Articular chondrocyte of knee joint (primary cell): ENCODE measurements around the gene CARNS1. TPM values are rescaled to one million over a fixed set of nuclear protein-coding genes. Genes with fewer than 3 reads are reported as not detected.

Experiments used
- small RNA-seq: library from RNA; depleted of rRNA; stranded (forward); fragments of <200 nt; gene quantifications from one replicate; pipeline ENCODE3, GENCODE V24; 2012
- total RNA-seq: library from RNA; depleted of rRNA; stranded (reverse); fragments of >200 nt; gene quantifications from 2 replicates; pipeline ENCODE4 v1.2.3, GENCODE V29; 2012

The CARNS1 gene, protein sequence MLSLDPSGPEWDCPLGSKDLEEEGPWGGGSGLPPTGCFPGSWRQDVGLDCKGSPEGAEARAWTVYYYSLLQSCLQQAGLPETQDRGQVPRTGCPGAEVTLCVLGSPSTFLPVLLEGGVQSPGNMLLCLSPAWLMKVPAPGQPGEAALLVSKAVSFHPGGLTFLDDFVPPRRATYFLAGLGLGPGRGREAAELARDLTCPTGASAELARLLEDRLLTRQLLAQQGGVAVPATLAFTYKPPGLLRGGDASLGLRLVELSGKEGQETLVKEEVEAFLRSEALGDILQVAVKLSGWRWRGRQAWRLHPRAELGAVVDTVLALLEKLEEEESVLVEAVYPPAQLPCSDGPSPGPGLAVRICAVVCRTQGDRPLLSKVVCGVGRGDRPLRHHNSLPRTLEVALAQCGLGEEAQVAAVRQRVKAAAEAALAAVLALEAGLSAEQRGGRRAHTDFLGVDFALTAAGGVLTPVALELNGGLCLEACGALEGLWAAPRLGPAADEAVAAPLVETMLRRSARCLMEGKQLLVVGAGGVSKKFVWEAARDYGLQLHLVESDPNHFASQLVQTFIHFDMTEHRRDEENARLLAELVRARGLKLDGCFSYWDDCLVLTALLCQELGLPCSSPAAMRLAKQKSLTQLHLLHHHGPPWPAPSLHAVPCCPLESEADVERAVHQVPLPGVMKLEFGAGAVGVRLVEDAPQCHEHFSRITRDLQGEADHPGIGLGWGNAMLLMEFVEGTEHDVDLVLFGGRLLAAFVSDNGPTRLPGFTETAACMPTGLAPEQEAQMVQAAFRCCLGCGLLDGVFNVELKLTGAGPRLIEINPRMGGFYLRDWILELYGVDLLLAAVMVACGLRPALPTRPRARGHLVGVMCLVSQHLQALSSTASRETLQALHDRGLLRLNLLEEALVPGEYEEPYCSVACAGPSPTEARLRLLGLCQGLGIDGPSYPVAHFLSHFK
- total RNA-seq = 0.97 and 1.2 TPM in 2 replicates

DNA sequence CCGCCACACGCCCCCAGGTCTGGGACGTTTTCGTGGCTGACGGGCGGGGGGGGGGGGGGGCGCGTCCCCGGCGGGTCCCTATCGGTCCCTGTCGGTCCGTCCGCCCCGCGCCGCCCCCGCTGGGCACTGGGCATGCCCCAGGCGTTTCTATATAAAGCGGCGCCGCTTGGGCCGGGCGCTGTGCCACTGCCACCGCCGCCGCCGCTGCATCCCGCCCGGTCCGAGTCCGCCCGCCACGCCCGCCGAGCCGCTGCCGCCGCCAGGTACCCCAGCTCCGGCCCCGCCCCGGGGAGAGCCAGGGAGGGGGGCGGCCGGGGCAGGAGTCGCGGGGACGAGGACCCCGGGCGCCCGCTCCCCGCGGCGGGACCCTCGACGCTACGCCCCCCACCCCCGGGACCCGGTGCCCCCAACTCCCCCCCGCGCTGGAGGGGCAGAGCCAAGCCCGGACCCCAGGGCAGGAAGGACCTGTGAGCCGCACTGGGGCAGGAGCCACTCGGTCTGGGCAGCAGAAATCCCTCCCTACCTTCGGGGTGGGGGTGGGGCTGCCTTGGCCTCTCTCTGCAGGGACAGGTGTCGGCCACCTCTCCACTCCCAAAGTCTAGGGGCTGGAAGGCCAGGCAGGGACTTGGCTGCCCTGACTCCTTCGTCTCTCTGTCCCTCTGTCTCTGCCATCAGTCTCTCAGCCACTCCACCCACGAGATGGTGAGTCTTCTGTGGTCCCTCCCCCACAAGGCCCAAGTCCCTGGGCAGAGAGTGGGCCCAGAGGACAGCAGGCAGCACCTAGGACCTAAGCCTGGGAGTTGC, at the start of gene CARNS1:
Gene CARNS1 (plus strand): TSS at position 178 of the 804 bp plus-strand sequence. CDS start 522 bp downstream, at position 700.

DNA sequence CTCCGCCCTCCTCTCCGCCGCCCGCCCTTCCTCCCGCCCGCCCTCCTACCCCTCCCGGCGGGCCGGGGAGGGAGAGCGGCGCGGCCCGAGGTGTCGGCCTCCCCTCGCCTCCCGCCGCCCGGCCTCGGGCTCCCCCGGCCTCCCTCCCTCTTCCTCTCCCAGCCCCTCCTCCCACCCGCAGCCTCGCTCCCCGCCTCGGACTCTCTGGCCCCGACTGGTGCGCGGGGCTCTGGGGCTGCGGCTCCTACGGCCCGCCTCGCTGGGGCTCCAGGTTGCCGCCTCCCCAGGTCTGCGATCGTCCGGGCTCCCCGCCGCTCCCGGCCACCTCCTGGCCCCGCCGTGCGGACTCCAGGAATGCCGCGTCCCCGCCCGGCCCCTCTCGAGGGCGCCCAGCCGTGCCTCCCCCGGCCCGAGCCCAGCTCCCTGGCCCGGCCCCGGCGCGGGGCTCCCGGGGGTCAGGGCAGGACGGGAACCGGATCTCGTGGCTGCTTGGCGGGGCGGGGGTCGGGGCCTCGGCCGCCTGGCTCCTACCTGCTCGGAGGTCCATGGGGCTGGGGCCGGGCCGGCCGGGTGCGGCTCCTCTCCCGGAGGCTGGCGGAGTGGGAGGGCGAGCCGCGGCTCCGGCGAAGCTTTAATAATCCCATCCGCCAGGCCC, 42.4 kb upstream of the CARNS1 start, which contains the start of gene CLCF1:
Gene CLCF1 (minus strand): TSS at position 606 of the 655 bp plus-strand sequence. CDS start 59 bp downstream, at position 547.

DNA sequence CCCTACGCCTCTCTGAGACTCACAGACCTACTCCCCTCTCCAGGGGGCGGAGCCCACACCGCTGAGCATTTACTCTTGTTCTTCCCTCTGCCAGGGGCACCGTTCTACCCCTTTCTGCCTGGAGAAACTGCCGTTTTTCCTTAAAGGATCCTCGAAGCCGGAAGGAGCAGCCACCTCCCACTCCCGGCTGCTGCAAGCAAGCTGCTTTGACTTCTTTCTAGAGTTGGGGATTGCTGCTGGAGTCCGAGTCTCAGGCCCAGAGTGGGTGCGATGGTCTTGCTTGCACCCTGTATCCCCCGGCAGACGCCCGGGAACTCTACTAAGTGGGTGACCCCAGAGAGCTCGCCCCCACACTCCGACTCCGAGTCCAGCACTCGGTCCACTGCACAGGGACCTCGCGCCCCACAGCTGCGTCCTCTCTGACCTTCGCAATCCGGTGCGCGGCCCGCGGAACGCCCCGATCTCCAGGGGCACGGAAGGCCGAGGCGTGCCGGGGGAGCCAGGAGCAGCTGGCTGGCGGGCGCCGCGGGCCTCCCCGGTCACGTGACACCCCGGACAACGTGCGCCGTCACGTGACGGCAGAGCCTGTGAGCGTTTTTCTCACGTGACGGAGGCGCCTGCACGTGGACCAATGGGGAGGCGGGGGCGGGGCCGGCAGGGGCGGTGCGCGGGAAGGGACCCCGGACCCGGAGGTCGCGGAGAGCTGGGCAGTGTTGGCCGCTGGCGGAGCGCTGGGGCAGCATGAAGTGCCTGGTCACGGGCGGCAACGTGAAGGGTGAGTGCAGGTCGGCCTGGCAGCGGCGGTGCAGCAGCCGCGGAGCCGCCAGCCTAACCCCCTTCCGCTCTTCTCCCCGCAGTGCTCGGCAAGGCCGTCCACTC, 23.9 kb upstream of the CARNS1 start, which contains the start of gene RAD9A:
Gene RAD9A (plus strand): TSS at position 683 of the 879 bp plus-strand sequence. CDS start 59 bp downstream, at position 742.

DNA sequence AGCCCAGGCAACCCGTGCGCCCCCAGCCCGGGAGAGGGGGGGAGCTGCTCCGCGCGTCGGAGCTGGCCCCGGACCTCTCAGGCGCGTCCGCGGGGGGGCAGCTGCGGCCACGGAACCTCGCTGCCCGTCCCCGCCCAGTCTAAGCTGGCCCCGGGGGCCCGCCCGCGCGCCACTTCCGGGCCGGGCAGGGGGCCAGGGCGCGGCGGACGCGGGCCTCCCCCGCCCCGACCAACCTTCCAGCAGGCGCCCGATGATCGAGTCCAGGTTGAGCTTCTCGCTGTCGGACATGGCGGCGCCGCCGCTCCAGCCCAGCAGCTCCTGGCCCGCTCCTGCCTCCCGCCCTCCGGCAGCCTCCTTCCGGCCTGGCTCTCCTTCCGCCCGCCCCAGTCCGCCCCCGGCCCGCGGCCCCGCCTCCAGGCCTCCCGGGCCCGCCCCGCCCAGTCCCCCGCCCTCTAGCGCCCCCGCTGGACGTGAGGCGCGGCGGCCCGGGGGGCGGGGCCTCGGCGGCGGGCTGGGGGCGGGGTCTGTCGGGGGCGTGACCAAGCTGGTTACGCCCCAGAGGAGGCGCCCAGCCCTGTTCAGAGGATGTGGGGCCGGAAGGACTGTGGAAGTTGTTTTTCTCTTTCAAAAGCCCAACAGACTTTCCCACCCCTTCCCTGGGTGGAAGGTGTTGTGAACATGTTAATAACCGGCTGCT, 13.8 kb upstream of the CARNS1 start, which contains the start of gene PPP1CA:
Gene PPP1CA (minus strand): TSS at position 364 of the 697 bp plus-strand sequence. CDS start 76 bp downstream, at position 288.

DNA sequence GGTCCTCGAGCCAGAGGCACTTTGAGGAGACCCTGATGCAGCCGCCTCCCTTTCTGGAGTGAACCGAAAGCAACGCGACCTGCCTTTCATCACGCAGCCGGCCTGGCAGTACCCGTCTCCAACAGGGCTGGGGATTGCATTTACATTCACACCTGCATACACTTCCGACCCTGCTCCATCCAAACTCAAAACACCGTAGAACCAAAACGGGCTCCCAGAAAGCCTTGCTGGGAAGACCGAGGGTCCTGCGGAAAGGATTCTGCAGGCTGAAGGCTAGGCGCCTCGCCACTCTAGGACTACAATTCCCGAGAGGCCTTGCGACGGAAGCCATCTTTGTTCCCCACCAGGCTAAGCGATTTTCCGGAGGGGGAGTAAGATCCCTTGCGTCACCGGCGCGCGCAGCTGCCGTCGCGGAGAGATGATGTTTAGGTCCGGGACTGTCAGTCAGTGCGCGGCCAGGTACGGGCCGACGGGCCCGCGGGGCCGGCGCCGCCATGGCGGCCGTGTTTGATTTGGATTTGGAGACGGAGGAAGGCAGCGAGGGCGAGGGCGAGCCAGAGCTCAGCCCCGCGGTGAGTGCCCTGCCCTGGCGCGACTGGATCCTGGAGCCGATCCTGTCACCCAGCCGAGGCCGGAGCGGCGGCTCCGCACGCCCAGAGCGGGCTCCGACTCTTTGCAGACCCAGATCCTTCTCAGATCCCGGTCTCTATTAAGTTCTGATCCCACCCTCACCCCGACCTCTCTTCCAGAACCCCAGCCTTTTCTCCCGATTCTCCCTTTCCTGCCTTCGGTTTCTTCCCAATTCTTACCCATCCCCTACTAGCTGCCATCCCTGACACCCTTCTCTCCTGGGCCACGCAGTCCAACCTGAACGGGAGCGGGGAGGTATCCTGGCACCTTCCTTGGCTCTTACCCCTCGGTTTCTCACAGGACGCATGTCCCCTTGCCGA, 12.8 kb downstream of the CARNS1 start, which contains the start of gene RPS6KB2:
Gene RPS6KB2 (plus strand): TSS at position 443 of the 950 bp plus-strand sequence. CDS start 52 bp downstream, at position 495.

DNA sequence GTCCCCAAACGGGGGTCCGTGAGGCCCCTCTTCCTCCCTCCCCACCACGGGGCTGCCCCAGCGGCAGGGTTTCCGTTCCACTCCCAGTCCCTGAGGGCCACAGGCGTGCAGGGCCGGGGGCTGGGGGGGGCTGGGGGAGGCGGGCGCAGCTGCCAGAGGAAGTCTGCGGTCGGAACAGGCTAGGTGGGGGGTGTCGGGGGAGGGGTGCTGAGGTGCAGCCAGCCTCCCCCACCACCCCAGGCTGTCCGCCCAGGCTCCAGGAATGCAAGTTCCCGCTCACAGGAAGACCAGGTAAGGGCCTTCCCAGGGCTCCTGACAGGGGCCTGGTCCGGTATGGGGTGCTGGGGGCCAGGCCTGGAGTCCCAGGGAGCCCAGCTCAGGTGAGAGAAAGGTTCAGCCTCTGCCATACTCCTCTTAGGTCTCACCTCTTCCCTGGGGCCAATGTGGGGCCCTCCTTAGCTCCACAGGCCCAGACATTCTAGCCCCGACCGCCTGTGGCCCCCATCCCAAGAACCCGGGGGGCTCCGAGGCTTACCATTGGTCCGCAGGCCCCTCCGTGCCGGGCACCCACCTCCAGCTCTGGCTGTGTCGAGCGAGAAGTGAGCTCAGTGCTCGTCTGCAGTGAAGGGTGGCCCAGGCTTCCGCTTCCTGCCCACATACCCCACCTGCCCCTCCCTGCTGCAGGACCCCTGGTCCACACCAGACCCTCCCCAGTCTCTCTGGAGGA, 21.8 kb downstream of the CARNS1 start, which contains the start of gene PTPRCAP:
Gene PTPRCAP (minus strand): TSS at position 601 of the 727 bp plus-strand sequence. CDS start 63 bp downstream, at position 538.

DNA sequence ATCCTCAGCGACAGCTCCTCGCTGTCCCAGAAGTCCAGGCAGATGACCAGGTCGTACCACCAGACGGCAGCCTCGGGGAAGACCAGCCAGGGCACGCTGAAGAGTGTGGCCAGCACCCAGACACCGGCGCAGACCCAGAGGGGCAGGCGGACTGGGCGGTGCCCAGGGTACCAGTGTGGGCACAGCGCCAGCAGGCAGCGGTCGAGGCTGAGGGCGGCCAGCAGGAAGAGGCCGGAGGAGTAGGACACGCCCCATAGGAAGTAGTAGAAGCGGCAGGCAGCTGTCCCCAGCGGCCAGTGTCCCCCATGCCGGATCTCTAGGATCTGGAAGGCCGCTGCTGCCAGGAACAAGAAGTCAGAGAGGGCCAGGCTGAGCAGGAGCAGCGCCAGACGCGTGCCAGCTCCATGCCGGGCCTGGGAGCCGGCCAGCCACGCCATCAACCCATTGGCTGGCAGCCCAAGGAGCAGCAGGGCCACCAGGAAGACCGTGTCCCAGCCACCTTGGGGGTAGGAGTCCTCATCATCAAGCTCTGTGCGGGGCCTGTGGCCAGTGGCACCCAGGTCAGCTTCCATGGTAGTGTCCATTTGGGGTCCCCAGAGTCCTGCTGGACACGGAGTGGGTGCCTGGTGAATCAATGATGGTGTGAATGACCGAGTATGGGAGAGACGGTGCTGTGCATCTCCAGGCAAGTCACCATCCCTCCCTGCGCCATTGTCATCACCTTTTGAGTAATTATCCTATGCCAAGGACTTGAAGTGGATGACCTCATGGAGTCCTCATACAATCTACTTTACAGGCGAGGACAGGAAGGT, 36.9 kb downstream of the CARNS1 start, which contains the start of gene GPR152:
Gene GPR152 (minus strand): TSS at position 589 of the 812 bp plus-strand sequence. CDS start 5 bp downstream, at position 584.

DNA sequence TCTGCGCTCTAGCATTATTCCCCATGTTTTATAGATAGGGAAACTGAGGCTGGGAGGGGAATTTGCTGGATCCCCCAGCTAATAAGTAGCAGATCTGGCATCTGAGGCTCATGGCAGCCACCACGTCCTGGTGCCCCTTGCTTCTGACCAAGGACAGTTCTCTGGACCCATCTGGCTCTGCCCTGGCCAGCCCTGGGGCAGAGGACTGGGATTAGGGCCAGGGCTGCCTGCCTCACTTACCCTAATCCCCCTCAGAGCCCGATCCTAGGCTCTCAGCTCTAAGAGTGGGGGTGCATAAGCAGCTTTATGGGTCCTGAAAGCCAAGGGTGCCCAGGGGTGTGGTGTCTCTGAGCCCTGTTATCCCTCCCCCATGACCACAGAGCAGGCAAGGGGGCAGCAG, 39.6 kb downstream of the CARNS1 start, which contains the start of gene CABP4:
Gene CABP4 (plus strand): TSS at position 301 of the 400 bp plus-strand sequence. CDS start 70 bp downstream, at position 371.

DNA sequence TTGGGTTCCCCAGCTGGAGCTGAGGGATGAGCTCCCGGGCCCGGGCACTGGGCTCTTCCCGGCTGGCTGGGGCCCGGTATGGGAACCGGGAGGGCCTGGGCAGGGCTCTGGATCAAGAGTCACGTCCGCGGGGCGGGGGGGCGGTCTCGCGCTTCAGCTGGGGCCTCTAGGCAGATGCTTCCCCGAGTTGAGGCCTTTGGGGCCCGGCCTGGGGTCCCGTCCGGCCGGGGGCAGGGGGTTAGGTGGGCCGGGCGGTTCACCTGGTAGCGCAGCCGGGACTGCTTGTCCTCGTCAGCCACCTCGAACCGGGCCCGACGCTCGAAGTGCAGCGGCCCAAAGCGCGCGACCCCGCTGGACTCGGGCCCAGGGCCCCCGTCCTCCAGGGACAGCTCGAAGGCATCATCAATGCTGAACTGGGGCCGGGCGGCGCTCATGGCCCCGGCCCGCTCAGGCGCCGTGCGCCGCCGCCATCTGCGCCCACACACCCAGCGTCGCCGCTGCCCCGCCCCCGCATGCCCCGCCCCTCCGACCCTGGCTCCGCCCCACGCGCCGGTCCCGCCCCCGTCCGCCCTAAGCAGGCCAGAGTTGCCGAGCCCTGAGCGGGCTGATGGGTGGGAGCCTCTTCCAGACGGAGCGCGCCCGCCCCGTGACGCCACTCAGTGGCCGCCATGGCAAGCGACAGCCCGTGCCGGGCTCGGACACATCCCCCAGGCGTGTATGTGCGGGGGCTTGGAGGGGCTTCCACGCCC, 53.5 kb downstream of the CARNS1 start, which contains the start of gene TMEM134:
Gene TMEM134 (minus strand): TSS at position 493 of the 749 bp plus-strand sequence. CDS start 59 bp downstream, at position 434.

Small RNA genes lying within 50 kb of the gene (small RNA-seq; reads per million reads assigned to genes)
- not detected for gene RNU6-1238P

Other genes starting within 250 kb of the CARNS1 start
- gene GRK2, start 149.2 kb upstream of the CARNS1 start, total RNA-seq = 16.9 and 19.1 TPM in 2 replicates
- gene ANKRD13D, start 126.4 kb upstream of the CARNS1 start, total RNA-seq = 18.8 and 23.9 TPM in 2 replicates
- 15.8 and 19.3 TPM in 2 replicates for gene SSH3, start 112.1 kb upstream of the CARNS1 start, total RNA-seq
- 41.8 and 49.8 TPM in 2 replicates for gene POLD4, start 62.1 kb upstream of the CARNS1 start, total RNA-seq
- 8.8 and 9.4 TPM in 2 replicates for gene CLCF1, start 42.1 kb upstream of the CARNS1 start, total RNA-seq
- 5.5 and 6.4 TPM in 2 replicates for gene RAD9A, start 23.7 kb upstream of the CARNS1 start, total RNA-seq
- 131 and 138 TPM in 2 replicates for gene PPP1CA, start 13.8 kb upstream of the CARNS1 start, total RNA-seq
- gene TBC1D10C, start 11.6 kb upstream of the CARNS1 start, total RNA-seq = not detected in 2 replicates
- 33.2 and 35.3 TPM in 2 replicates for gene RPS6KB2, start 12.8 kb downstream of the CARNS1 start, total RNA-seq
- gene PTPRCAP, start 22.0 kb downstream of the CARNS1 start, total RNA-seq = 0.11 and 0.26 TPM in 2 replicates
- gene CORO1B, start 27.8 kb downstream of the CARNS1 start, total RNA-seq = 59.1 and 86.2 TPM in 2 replicates
- not detected in 2 replicates for gene GPR152, start 37.1 kb downstream of the CARNS1 start, total RNA-seq
- gene CABP4, start 39.7 kb downstream of the CARNS1 start, total RNA-seq = 0.11 TPM in 1 of 2 replicates, not detected in the other
- gene TMEM134, start 53.6 kb downstream of the CARNS1 start, total RNA-seq = 20.3 and 28.2 TPM in 2 replicates
- 35.5 and 38.2 TPM in 2 replicates for gene AIP, start 67.3 kb downstream of the CARNS1 start, total RNA-seq
- gene PITPNM1, start 89.7 kb downstream of the CARNS1 start, total RNA-seq = 15.5 and 17.0 TPM in 2 replicates
- gene CDK2AP2, start 92.5 kb downstream of the CARNS1 start, total RNA-seq = 13.6 and 13.7 TPM in 2 replicates
- gene CABP2, start 107.8 kb downstream of the CARNS1 start, total RNA-seq = not detected in 2 replicates
- 444 and 488 TPM in 2 replicates for gene GSTP1, start 168.1 kb downstream of the CARNS1 start, total RNA-seq
- gene NDUFV1, start 191.3 kb downstream of the CARNS1 start, total RNA-seq = 99.6 and 138 TPM in 2 replicates
- 2.9 and 5.8 TPM in 2 replicates for gene NUDT8, start 214.3 kb downstream of the CARNS1 start, total RNA-seq
- not detected in 2 replicates for gene TBX10, start 224.1 kb downstream of the CARNS1 start, total RNA-seq
- not detected in 2 replicates for gene ACY3, start 235.1 kb downstream of the CARNS1 start, total RNA-seq